GM19372 (cell line): ENCODE data around the gene STAT1.
"Not testable (repeated sequence)": the region's sequence is repeated elsewhere in the genome, so short reads cannot be mapped to it uniquely, and the experiment has no call there.

Experiments used
- ATAC-seq: cut with Tn5 transposase; IDR thresholded peaks from one replicate; pipeline ENCODE4 v1.9.1; 2021; ENCODE audit warnings: mild to moderate bottlenecking, low read depth, moderate library complexity; ENCODE audit not compliant: unreplicated experiment

The STAT1 gene

GRCh38 chr2:190965580-190966222 is 48.3 kb downstream of the STAT1 start:
- ATAC-seq, result no peak

GRCh38 chr2:190964170-190964795 is 49.7 kb downstream of the STAT1 start:
- ATAC-seq, result no peak

GRCh38 chr2:190963088-190963487 is 50.9 kb downstream of the STAT1 start:
- ATAC-seq, result no peak

GRCh38 chr2:190961918-190962487 is 52.0 kb downstream of the STAT1 start:
- ATAC-seq, result no peak

GRCh38 chr2:190961117-190961516 is 52.9 kb downstream of the STAT1 start:
- not testable (repeated sequence) for ATAC-seq

GRCh38 chr2:190959911-190960788 is 53.8 kb downstream of the STAT1 start:
- no peak for ATAC-seq

GRCh38 chr2:190953257-190953656 is 60.7 kb downstream of the STAT1 start:
- no peak for ATAC-seq

GRCh38 chr2:190950566-190950991 is 63.4 kb downstream of the STAT1 start:
- no peak for ATAC-seq

GRCh38 chr2:190948671-190949070 is 65.3 kb downstream of the STAT1 start:
- ATAC-seq, result no peak

- no peak for ATAC-seq
Measured at GRCh38 chr2:190947711-190948251, 66.2 kb downstream of the STAT1 start.

GRCh38 chr2:190947141-190947540 is 66.8 kb downstream of the STAT1 start:
- no peak for ATAC-seq

- no peak for ATAC-seq
Measured at GRCh38 chr2:190943706-190944105, 70.3 kb downstream of the STAT1 start.

GRCh38 chr2:190942697-190943096 is 71.3 kb downstream of the STAT1 start:
- no peak for ATAC-seq

GRCh38 chr2:190941571-190941970 is 72.4 kb downstream of the STAT1 start:
- ATAC-seq, result no peak

- ATAC-seq, result no peak
Measured at GRCh38 chr2:190940454-190940853, 73.5 kb downstream of the STAT1 start.

- ATAC-seq, result no peak
Measured at GRCh38 chr2:190938771-190939335, 75.1 kb downstream of the STAT1 start.

GRCh38 chr2:190935054-190935453 is 78.9 kb downstream of the STAT1 start:
- ATAC-seq, result no peak

GRCh38 chr2:190933361-190933760 is 80.6 kb downstream of the STAT1 start:
- ATAC-seq, result no peak

- no peak for ATAC-seq
Measured at GRCh38 chr2:190932514-190932913, 81.5 kb downstream of the STAT1 start.

GRCh38 chr2:190930411-190930810 is 83.6 kb downstream of the STAT1 start:
- ATAC-seq, result no peak
